ENCODE data around the gene STIMATE. TPM values are rescaled to one million over a fixed set of nuclear protein-coding genes. Genes with fewer than 3 reads are reported as not detected.
A peak's percentile ranks its signal among the peaks of the same experiment; 100 is the strongest.

STIMATE gene
- polyA plus RNA-seq, 1 of the 3 experiments (the other 2 are of a cell fraction), result 9.3 TPM

- Histone ChIP-seq H3K4me3 (ENCODE audit: low read depth in 2 of 2, low read length in 1 of 2) (no peak overlapping the region), H3K9me2 (no peaks in the 10 kb centered on the region), H3K27ac (ENCODE audit: low read depth in 2 of 2, low read length in 1 of 2) (no peak overlapping the region), H3K9me3 (no peaks in the 10 kb centered on the region), H3K4me1 (ENCODE audit: control insufficient read depth in 1 of 2, insufficient read depth in 2 of 2, low read depth in 1 of 2, low read length in 1 of 2) (peaks cover 0 to 10% of the 10 kb centered on the region in 2 experiments; a peak in 2 of 4 replicates), H3K27me3 (ENCODE audit: insufficient read depth) (no peaks in the 10 kb centered on the region), H3K79me2 (ENCODE audit: insufficient read depth) (no peaks in the 10 kb centered on the region), H3K4me2 (no peak overlapping the region), H3F3A (replicated peaks; ENCODE audit: insufficient read depth) (no peaks in the 10 kb centered on the region), H3K36me3 (replicated peaks in 1 of 2; ENCODE audit: control insufficient read depth in 1 of 2, insufficient read depth in 2 of 2, low read length in 1 of 2) (no peaks in the 10 kb centered on the region), H3K9ac (no peak overlapping the region), H2AFZ (ENCODE audit: low read depth) (no peak overlapping the region), H4K20me1 (ENCODE audit: insufficient read depth) (no peaks in the 10 kb centered on the region)
- WGBS (ENCODE audit: low lambda C conversion rate), result 79% methylated on average over 6 of the region's 6 CpGs
- DNase-seq, result no peak
- TF ChIP-seq USF1 (IDR thresholded peaks at IDR 0.05; ENCODE audit: borderline replicate concordance, low read depth) (no peak), RCOR1 (IDR thresholded peaks at IDR 0.05; ENCODE audit: low read length) (no peak), TEAD4 (IDR thresholded peaks at IDR 0.05; ENCODE audit: borderline replicate concordance, insufficient read depth) (no peak), FOXM1 (IDR thresholded peaks at IDR 0.05; ENCODE audit: low read depth) (no peak), NFIC (IDR thresholded peaks at IDR 0.05; ENCODE audit: borderline replicate concordance) (no peak), ELF1 (IDR thresholded peaks at IDR 0.05) (no peak), GABPA (IDR thresholded peaks at IDR 0.05; ENCODE audit: low read depth) (no peak), SIN3A (IDR thresholded peaks at IDR 0.05; ENCODE audit: borderline replicate concordance, low read depth, low read length) (no peak), IRF3 (IDR thresholded peaks at IDR 0.05; ENCODE audit: low read depth, low read length) (no peak), MAX (IDR thresholded peaks at IDR 0.05; ENCODE audit: low read depth) (no peak), CHD2 (IDR thresholded peaks at IDR 0.05; ENCODE audit: low read length, partially characterized antibody) (no peak), TCF12 (IDR thresholded peaks at IDR 0.05) (no peak)
- POLR2A ChIA-PET, result no interaction called here
- CTCF ChIA-PET, result interaction anchor here (0.7 to 4.6 kb wide), 4 partner anchors 8 to 19 kb away, joined by 3 to 16 read pairs (median 4); no protein-coding TSS in a partner anchor
Measured at GRCh38 chr3:52915294-52915693, 17.9 kb upstream of the STIMATE start.

- peak overlapping the region in 1 of 2 experiments; percentile 91; a peak in 2 of 4 replicates for H3K27ac ChIP-seq (ENCODE audit: low read depth in 2 of 2, low read length in 1 of 2)
- no peak overlapping the region for H3K9ac ChIP-seq
- no peaks in the 10 kb centered on the region for H3K9me3 ChIP-seq
- H3K36me3 ChIP-seq (replicated peaks in 1 of 2; ENCODE audit: control insufficient read depth in 1 of 2, insufficient read depth in 2 of 2, low read length in 1 of 2), result no peaks in the 10 kb centered on the region
- H3K9me2 ChIP-seq, result no peaks in the 10 kb centered on the region
- no peaks in the 10 kb centered on the region for H3F3A ChIP-seq (replicated peaks; ENCODE audit: insufficient read depth)
- H4K20me1 ChIP-seq (ENCODE audit: insufficient read depth), result no peaks in the 10 kb centered on the region
- peak; percentile 64 for DNase-seq
- H2AFZ ChIP-seq (ENCODE audit: low read depth), result no peak overlapping the region
- no peak overlapping the region for H3K4me2 ChIP-seq
- WGBS (ENCODE audit: low lambda C conversion rate), result 80% methylated on average over 9 of the region's 9 CpGs
- H3K79me2 ChIP-seq (ENCODE audit: insufficient read depth), result no peaks in the 10 kb centered on the region
- no peaks in the 10 kb centered on the region for H3K27me3 ChIP-seq (ENCODE audit: insufficient read depth)
- H3K4me3 ChIP-seq (ENCODE audit: low read depth in 2 of 2, low read length in 1 of 2), result no peak overlapping the region
- peaks cover 0 to 10% of the 10 kb centered on the region in 2 experiments; a peak in 2 of 4 replicates for H3K4me1 ChIP-seq (ENCODE audit: control insufficient read depth in 1 of 2, insufficient read depth in 2 of 2, low read depth in 1 of 2, low read length in 1 of 2)
- CTCF ChIA-PET, result interaction anchor here (1.1 to 4.6 kb wide), 5 partner anchors 15 to 441 kb away, joined by 3 to 16 read pairs (median 3); no protein-coding TSS in a partner anchor
- POLR2A ChIA-PET, result interaction anchor here (0.8 kb wide), 1 partner anchor 10 kb away, joined by 3 read pairs; no protein-coding TSS in a partner anchor
- peak; percentile 74; the same call in 1 of the 2 replicates for TF ChIP-seq RCOR1 (IDR thresholded peaks at IDR 0.05; ENCODE audit: low read length)
- TF ChIP-seq TAF1 (IDR thresholded peaks at IDR 0.05; ENCODE audit: borderline replicate concordance, low read depth, low read length), result no peak
- TF ChIP-seq IRF3 (IDR thresholded peaks at IDR 0.05; ENCODE audit: low read depth, low read length), result no peak
- no peak for TF ChIP-seq RXRA (IDR thresholded peaks at IDR 0.05; ENCODE audit: borderline replicate concordance, low read depth)
- no peak for TF ChIP-seq ZBTB33 (IDR thresholded peaks at IDR 0.05; ENCODE audit: borderline replicate concordance, low read depth)
- no peak for TF ChIP-seq SIN3A (IDR thresholded peaks at IDR 0.05; ENCODE audit: borderline replicate concordance, low read depth, low read length)
- no peak for TF ChIP-seq GABPA (IDR thresholded peaks at IDR 0.05; ENCODE audit: low read depth)
- no peak for TF ChIP-seq PBX3 (IDR thresholded peaks at IDR 0.05)
- TF ChIP-seq TEAD4 (IDR thresholded peaks at IDR 0.05; ENCODE audit: borderline replicate concordance, insufficient read depth), result no peak
- no peak for TF ChIP-seq RFX5 (IDR thresholded peaks at IDR 0.05; ENCODE audit: low read length)
- no peak for TF ChIP-seq FOSL2 (IDR thresholded peaks at IDR 0.05; ENCODE audit: borderline replicate concordance, low read depth)
- peak; percentile 54 for TF ChIP-seq CHD2 (IDR thresholded peaks at IDR 0.05; ENCODE audit: low read length, partially characterized antibody)
- peak; percentile 89 for TF ChIP-seq GATA2 (CRISPR knock-in tag; IDR thresholded peaks at IDR 0.05)
Measured at GRCh38 chr3:52912885-52913731, 15.8 kb upstream of the STIMATE start.
